ENCODE data around the gene BLTP2.

The BLTP2 gene

GRCh38 chr17:28644787-28645575, at the start of gene BLTP2:
Gene BLTP2, minus strand, starts transcription at chr17:28645158. Its CDS starts 102 bp downstream, at chr17:28645056.
- peak; percentile 83 for TF ChIP-seq POLR2A (IDR thresholded peaks at IDR 0.05; ENCODE audit: low read length)
- no peak for TF ChIP-seq GATA1 (IDR thresholded peaks at IDR 0.05; ENCODE audit: low read depth, low read length)
- DNase-seq: peak; percentile 97 to 98

DNA sequence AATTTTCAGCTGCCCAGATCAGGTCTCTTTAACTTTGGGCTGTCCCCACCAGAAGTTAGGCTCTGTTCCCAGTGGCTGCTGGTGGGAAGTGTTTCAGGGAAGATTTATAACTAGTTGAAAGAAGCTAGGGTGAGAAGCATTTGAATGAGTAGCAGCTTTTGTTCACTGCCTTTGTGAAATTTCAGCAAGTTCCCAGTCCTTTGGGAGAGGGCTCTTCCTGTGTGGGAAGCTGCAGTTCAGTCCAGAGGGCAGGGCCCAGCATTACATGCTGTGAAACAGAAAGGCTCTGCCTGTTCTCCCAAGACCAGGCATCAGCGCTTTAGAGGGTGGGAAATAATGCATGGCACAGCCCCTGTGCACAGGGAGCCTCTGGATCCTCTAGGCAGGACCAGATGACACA, 48.9 kb upstream of the BLTP2 start:
- no peak for DNase-seq
- TF ChIP-seq GATA1 (IDR thresholded peaks at IDR 0.05; ENCODE audit: low read depth, low read length) (no peak), POLR2A (IDR thresholded peaks at IDR 0.05; ENCODE audit: low read length) (no peak)

- no peak for DNase-seq
- TF ChIP-seq GATA1 (IDR thresholded peaks at IDR 0.05; ENCODE audit: low read depth, low read length): no peak
- no peak for TF ChIP-seq POLR2A (IDR thresholded peaks at IDR 0.05; ENCODE audit: low read length)
Measured at GRCh38 chr17:28689011-28689410, 44.1 kb upstream of the BLTP2 start.

- TF ChIP-seq GATA1 (IDR thresholded peaks at IDR 0.05; ENCODE audit: low read depth, low read length) (no peak), POLR2A (IDR thresholded peaks at IDR 0.05; ENCODE audit: low read length) (no peak)
Measured at GRCh38 chr17:28688481-28688880, 43.5 kb upstream of the BLTP2 start.

GRCh38 chr17:28686296-28686695, 41.3 kb upstream of the BLTP2 start:
- no peak for TF ChIP-seq GATA1 (IDR thresholded peaks at IDR 0.05; ENCODE audit: low read depth, low read length)
- TF ChIP-seq POLR2A (IDR thresholded peaks at IDR 0.05; ENCODE audit: low read length): no peak
- no peak for DNase-seq

More at GRCh38 chr17:28688481-28688880, 43.5 kb upstream of the BLTP2 start:
- DNase-seq: no peak

DNA sequence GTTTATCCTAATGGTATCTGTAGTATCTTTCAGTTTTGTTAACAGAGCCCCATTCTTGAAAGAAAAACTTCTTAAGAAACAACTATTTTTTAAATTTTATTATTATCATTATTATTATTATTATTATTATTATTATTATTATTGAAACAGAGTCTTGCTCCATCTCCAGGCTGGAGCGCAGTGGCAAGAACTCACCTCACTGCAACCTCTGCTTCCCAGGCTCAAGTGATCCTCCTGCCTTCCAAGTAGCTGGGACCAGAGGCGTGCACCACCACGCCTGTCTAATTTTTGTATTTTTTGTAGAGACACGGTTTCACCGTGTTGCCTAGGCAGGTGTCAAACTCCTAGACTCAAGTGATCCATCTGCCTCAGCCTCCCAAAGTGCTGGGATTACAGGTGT, 40.4 kb upstream of the BLTP2 start:
- no peak for DNase-seq
- no peak for TF ChIP-seq GATA1 (IDR thresholded peaks at IDR 0.05; ENCODE audit: low read depth, low read length)
- no peak for TF ChIP-seq POLR2A (IDR thresholded peaks at IDR 0.05; ENCODE audit: low read length)

GRCh38 chr17:28684963-28685362, 40.0 kb upstream of the BLTP2 start:
- peak; percentile 31 to 40 for DNase-seq
- TF ChIP-seq POLR2A (IDR thresholded peaks at IDR 0.05; ENCODE audit: low read length) (no peak), GATA1 (IDR thresholded peaks at IDR 0.05; ENCODE audit: low read depth, low read length) (no peak)

DNA sequence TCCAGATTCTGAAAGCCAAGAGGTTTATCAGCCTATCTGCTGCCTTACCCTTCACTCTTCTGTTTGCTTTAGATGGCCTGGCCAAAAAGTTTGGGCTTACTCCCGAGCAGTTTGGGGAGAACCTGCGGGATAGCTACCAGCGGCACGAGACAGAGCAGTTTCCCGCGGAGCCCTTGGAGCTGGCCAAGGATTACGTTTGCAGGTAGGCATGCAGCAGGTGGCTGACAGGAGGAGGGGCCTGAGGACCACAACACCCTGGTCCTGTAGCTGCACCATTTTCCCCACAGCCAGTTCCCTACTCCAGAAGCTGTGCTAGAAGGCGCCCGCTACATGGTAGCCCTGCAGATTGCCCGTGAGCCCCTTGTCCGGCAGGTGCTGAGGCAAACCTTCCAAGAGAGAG, 37.7 kb upstream of the BLTP2 start:
- no peak for DNase-seq
- no peak for TF ChIP-seq GATA1 (IDR thresholded peaks at IDR 0.05; ENCODE audit: low read depth, low read length)

GRCh38 chr17:28675980-28676379, 31.0 kb upstream of the BLTP2 start:
- TF ChIP-seq POLR2A (IDR thresholded peaks at IDR 0.05; ENCODE audit: low read length) (no peak), GATA1 (IDR thresholded peaks at IDR 0.05; ENCODE audit: low read depth, low read length) (no peak)
- DNase-seq: peak in 1 of 2 experiments; percentile 34

- TF ChIP-seq POLR2A (IDR thresholded peaks at IDR 0.05; ENCODE audit: low read length) (no peak), GATA1 (IDR thresholded peaks at IDR 0.05; ENCODE audit: low read depth, low read length) (no peak)
- DNase-seq: no peak
Measured at GRCh38 chr17:28675490-28675889, 30.5 kb upstream of the BLTP2 start.

GRCh38 chr17:28669918-28670317, 25.0 kb upstream of the BLTP2 start:
- TF ChIP-seq GATA1 (IDR thresholded peaks at IDR 0.05; ENCODE audit: low read depth, low read length): no peak
- TF ChIP-seq POLR2A (IDR thresholded peaks at IDR 0.05; ENCODE audit: low read length): no peak
- DNase-seq: no peak

- TF ChIP-seq POLR2A (IDR thresholded peaks at IDR 0.05; ENCODE audit: low read length): no peak
- TF ChIP-seq GATA1 (IDR thresholded peaks at IDR 0.05; ENCODE audit: low read depth, low read length): no peak
- no peak for DNase-seq
Measured at GRCh38 chr17:28667870-28668269, 22.9 kb upstream of the BLTP2 start.

DNA sequence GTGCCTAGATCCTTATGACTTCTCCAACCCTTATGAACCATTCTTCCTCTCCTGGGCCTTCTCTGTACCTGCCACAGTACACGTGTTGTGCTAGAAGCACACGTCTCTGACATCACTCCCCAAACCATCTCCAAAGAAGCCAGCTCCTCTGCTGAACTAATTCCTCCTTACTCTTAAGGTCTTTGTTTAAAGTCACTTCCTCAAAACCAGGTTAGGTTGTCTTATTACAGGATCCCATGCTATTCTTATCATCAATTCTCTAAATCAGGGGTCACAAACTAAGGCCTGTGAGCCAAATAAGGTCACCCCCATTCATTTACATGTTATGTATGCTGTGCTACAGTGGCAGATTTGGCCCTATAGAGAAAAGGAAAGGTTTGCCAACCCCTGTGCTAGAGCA, 21.0 kb upstream of the BLTP2 start:
- no peak for DNase-seq
- TF ChIP-seq GATA1 (IDR thresholded peaks at IDR 0.05; ENCODE audit: low read depth, low read length): no peak
- TF ChIP-seq POLR2A (IDR thresholded peaks at IDR 0.05; ENCODE audit: low read length): no peak

GRCh38 chr17:28663723-28664122, 18.8 kb upstream of the BLTP2 start:
- TF ChIP-seq GATA1 (IDR thresholded peaks at IDR 0.05; ENCODE audit: low read depth, low read length): no peak
- peak; percentile 31 to 52 for DNase-seq

DNA sequence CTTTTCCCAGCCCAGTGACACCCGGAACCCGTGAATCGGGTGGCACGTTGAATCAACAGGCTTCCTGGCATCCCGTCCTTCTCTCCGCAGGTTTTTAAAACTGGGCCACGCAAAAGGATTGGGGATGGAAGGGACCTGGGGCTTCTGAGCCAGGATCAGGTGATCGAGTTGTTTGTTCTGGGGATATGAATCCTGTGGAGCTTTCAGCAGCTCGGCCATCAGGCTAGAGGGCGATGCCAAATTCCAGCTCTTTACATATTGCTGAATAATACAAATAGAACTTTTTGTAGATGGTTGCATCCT, 17.5 kb upstream of the BLTP2 start:
- peak in 1 of 2 experiments; percentile 51 for DNase-seq
- no peak for TF ChIP-seq GATA1 (IDR thresholded peaks at IDR 0.05; ENCODE audit: low read depth, low read length)

Data from erythroblast (primary cell).